Measurements from ENCODE around the gene AHNAK. TPM values are rescaled to one million over a fixed set of nuclear protein-coding genes. Genes with fewer than 3 reads are reported as not detected.

Gene AHNAK
- total and polyA plus RNA-seq, 11 donors, result 84.4 to 861 (median 384) TPM

DNA sequence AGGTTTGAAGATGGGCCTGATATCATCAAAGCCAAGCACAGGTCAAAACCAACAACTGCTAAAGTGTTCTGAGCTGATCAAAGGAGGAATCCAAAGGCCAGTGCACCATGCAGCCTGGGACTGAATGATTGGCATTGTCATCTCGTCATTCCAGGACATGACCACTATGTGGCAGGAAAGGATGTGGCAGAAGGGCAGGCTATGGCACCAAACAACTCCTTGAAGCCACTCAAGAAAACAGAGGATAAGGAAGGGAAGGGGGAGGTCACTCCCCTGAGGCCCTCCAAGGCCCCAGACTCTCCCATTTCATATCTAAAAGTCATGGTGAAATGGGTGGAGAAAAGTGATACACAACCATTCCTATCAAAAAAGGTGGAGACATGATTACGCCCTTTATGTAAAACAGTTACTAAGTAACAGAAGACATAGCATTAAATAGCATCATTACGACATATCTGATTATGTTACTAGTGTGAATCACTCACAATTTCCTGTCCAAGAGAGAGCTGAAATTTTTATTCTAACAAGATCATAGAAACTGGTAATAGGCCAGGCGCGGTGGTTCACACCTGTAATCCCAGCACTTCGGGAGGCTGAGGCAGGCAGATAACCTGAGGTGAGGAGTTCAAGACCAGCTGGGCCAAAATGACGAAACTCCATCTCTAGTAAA lies 49.3 kb downstream of the AHNAK start:
- 67 to 78% (median 75%) methylated on average over 7 of the region's 7 CpGs for WGBS, 4 donors
- no peak overlapping the region for H3K4me3 ChIP-seq
- H3K9me3 ChIP-seq, result no peaks in the 10 kb centered on the region
- TF ChIP-seq, protein P1, sequence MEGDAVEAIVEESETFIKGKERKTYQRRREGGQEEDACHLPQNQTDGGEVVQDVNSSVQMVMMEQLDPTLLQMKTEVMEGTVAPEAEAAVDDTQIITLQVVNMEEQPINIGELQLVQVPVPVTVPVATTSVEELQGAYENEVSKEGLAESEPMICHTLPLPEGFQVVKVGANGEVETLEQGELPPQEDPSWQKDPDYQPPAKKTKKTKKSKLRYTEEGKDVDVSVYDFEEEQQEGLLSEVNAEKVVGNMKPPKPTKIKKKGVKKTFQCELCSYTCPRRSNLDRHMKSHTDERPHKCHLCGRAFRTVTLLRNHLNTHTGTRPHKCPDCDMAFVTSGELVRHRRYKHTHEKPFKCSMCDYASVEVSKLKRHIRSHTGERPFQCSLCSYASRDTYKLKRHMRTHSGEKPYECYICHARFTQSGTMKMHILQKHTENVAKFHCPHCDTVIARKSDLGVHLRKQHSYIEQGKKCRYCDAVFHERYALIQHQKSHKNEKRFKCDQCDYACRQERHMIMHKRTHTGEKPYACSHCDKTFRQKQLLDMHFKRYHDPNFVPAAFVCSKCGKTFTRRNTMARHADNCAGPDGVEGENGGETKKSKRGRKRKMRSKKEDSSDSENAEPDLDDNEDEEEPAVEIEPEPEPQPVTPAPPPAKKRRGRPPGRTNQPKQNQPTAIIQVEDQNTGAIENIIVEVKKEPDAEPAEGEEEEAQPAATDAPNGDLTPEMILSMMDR (IDR thresholded peaks at IDR 0.05), result peak in 11 of 12 donors; percentile 21 to 52 (median 37)
- TF ChIP-seq POLR2A (IDR thresholded peaks at IDR 0.05), result no peak
- intact Hi-C loops (cut with DNase I), result loop anchor here in 2 of 10 donors (1.0 to 5.0 kb wide), 3 partner anchors 45 to 65 kb away; no protein-coding TSS in a partner anchor
- no peaks in the 10 kb centered on the region for H3K27me3 ChIP-seq
- peak in 1 of 5 donors; percentile 18 for DNase-seq
- no peaks in the 10 kb centered on the region for H3K36me3 ChIP-seq
- peaks cover 0 to 46% (median 28%) of the 10 kb centered on the region in 12 donors for H3K4me1 ChIP-seq
- peak in 2 of 4 donors; percentile 26 to 51 for ATAC-seq
- H3K27ac ChIP-seq, result peak overlapping the region in 1 of 12 donors; percentile 22

DNA sequence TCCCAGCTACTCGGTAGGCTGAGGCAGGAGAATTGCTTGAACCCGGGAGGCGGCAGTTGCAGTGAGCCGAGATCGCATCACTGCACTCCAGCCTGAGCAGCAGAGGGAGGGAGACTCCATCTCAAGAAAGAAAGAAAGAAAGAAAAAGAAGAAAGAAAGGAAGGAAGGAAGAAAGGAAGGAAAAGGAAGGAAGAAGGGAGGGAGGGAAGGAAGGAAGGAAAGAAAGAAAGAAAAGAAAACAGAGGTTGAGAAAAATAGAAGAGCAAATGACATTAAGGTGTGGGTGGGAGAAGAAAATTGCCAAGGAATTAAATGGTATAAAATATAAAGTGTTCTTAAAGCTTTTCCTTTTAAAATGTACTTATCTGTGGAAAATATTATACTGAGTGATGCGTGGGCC lies 49.9 kb downstream of the AHNAK start:
- Histone ChIP-seq H3K27ac (no peak overlapping the region), H3K27me3 (no peaks in the 10 kb centered on the region), H3K9me3 (no peaks in the 10 kb centered on the region), H3K4me3 (no peak overlapping the region), H3K4me1 (peaks cover 0 to 40% (median 22%) of the 10 kb centered on the region in 12 donors), H3K36me3 (no peaks in the 10 kb centered on the region)
- ATAC-seq (no peak), DNase-seq (no peak)
- WGBS, 4 donors, result 92 to 97% (median 96%) methylated on average over 6 of the region's 6 CpGs
- TF ChIP-seq POLR2A (IDR thresholded peaks at IDR 0.05), result no peak
- TF ChIP-seq, protein P1 (IDR thresholded peaks at IDR 0.05), result no peak
- intact Hi-C loops (cut with DNase I), result loop anchor here in 2 of 10 donors (1.0 to 5.0 kb wide), 3 partner anchors 46 to 66 kb away; no protein-coding TSS in a partner anchor

DNA sequence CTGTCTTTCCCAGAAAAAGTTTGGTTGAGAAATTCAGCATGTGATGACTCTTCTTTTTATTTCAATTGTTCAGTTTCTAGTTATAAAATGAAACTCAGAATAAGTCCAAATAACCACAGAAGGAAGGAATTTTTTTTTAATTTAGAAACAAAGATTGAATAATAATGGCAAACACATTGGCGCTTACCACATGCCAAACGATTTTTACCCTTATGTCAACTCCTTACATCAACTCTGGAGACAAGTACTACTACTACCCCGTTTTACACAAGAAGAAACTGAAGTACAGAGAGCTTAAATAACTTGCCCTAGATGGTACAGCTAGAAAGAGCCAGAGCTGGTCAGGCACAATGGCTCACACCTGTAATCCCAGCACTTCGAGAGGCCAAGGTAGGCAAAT lies 52.4 kb downstream of the AHNAK start:
- intact Hi-C loops (cut with DNase I), result loop anchor here in 2 of 10 donors (5.0 kb wide), 1 partner anchor 47 kb away; no protein-coding TSS in a partner anchor
- no peak overlapping the region for H3K4me3 ChIP-seq
- no peak for TF ChIP-seq POLR2A (IDR thresholded peaks at IDR 0.05)
- TF ChIP-seq, protein P1 (IDR thresholded peaks at IDR 0.05), result no peak
- H3K27ac ChIP-seq, result no peak overlapping the region
- no peaks in the 10 kb centered on the region for H3K27me3 ChIP-seq
- no peaks in the 10 kb centered on the region for H3K9me3 ChIP-seq
- no peak for DNase-seq
- WGBS, 4 donors, result 84 to 90% (median 86%) methylated on average over 4 of the region's 4 CpGs
- H3K36me3 ChIP-seq, result no peaks in the 10 kb centered on the region
- no peak for ATAC-seq
- peaks cover 0 to 17% (median under 1%) of the 10 kb centered on the region in 12 donors for H3K4me1 ChIP-seq

DNA sequence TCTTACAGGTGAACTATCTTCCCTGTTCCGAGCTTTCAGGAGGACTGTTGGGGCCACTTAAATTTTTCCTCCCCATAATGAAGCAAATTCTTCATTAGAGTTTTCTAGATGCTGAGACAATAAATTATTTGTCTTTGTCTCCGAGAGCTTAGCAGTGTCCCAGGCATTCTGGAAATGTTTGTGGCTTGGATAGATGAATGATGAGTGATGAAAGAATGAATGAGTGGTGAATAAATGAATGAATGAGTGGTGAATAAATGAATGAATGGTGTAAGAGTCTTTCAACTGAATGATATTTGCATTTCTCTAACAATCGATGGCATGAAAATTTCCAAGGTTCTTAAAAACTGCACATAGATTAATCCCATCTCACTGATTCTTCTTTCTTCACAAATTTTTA lies 52.8 kb downstream of the AHNAK start:
- WGBS, 4 donors, result 95 to 97% (median 96%) methylated on average over 3 of the region's 3 CpGs
- Histone ChIP-seq H3K4me1 (peaks cover 0 to 16% (median 0%) of the 10 kb centered on the region in 12 donors), H3K9me3 (no peaks in the 10 kb centered on the region), H3K27ac (no peak overlapping the region), H3K36me3 (no peaks in the 10 kb centered on the region), H3K4me3 (no peak overlapping the region), H3K27me3 (no peaks in the 10 kb centered on the region)
- intact Hi-C loops (cut with DNase I), result loop anchor here in 2 of 10 donors (5.0 kb wide), 1 partner anchor 46 kb away; no protein-coding TSS in a partner anchor
- no peak for DNase-seq
- no peak for ATAC-seq
- TF ChIP-seq POLR2A (IDR thresholded peaks at IDR 0.05), result no peak
- TF ChIP-seq, protein P1 (IDR thresholded peaks at IDR 0.05), result no peak
